AG08395 (cell line): ENCODE results near the gene ZNF468.
A peak's percentile ranks its signal among the peaks of the same experiment; 100 is the strongest.
"Not testable (repeated sequence)": the region's sequence is repeated elsewhere in the genome, so short reads cannot be mapped to it uniquely, and the experiment has no call there.

Source experiments
- DNase-seq: peaks from one replicate; pipeline ENCODE4 v3.0.0; 2012; ENCODE audit warnings: mixed read lengths, low spot score

ZNF468 gene

DNA sequence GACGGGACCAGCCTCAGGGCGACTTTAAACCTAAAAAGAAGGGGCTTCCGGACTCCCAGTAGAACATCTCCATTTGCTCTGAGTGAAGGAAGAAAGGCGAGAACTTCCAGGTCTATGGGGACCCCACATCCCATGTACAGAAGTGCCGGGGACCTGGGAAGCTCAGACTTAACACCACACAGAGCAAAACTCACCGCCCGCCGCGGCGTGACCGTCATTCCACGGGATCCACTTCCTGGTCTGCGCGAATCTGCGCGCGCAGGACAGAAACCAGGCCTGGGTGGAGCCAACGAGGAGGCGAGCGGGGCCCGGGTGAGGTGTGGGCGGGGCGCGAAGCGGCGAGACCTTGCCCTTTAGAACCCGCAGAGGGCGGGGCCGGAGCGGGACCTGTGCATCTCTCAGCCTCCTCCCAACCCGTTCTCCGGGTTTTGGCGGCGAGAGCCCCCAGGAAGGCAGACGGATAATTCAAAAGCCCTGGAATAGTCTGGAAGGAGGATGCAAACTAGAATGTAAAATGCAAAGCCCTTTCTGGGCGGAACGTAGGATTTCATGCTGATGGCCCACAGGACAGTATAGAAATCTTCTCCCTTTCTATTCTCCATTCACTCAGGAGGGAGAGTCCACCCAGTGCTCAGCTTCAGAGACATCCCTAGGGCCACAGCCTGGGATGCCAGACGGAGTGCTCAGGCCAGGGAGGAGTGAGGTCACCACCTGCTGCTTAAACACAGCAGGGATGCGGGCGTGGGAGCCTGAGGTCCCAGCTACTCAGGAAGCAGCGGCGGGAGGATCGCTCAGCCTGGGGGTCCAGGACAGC is at the start of gene ZNF468:
TSS of gene ZNF468 (minus strand) at position 242 of the 814 bp plus-strand sequence. CDS start 3,347 bp downstream, outside the sequence.
- DNase-seq, result peak; percentile 33

GRCh38 chr19:52904052-52904780 is 46.8 kb upstream of the ZNF468 start:
- not testable (repeated sequence) for DNase-seq

DNA sequence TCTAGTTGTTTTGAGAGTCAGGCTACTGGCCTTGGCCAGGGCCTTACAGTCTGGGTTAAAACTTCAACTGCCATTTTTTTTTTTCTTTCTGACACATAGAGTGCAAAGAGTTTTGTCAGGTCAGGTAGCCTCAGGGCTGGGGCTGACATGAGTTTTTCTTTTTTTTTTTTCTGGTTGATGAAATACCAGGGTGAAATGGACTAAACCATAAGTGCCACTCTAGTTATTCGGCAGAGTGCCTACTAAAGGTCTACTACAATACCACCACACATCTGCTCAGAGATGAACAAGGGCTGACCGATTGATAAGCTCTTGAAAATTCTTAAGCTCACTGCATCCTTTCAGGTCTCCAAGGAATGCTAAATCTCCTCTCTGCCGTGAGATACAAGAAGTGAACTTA is 44.4 kb upstream of the ZNF468 start:
- DNase-seq, result no peak

GRCh38 chr19:52898596-52898995 is 41.2 kb upstream of the ZNF468 start:
- not testable (repeated sequence) for DNase-seq

DNA sequence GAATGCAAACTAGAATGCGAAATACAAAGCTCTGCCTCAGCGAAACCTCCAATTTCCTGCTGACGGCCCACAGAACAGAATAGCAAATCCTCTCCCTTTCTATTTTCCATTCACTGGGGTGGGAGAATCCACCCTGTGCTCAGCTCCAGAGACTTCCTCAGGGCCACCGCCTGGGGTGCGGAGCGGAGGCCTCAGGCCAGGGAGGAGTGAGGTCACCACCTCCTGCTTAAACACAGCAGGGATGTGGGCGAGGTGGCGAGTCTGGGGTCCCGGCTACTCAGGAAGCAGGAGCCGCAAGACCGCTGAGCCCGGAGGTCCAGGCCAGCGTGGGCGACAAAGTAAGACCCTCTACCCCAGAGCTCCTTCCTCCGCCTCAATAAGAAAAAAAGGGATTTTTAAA is 40.7 kb upstream of the ZNF468 start:
- peak; percentile 2 for DNase-seq

DNA sequence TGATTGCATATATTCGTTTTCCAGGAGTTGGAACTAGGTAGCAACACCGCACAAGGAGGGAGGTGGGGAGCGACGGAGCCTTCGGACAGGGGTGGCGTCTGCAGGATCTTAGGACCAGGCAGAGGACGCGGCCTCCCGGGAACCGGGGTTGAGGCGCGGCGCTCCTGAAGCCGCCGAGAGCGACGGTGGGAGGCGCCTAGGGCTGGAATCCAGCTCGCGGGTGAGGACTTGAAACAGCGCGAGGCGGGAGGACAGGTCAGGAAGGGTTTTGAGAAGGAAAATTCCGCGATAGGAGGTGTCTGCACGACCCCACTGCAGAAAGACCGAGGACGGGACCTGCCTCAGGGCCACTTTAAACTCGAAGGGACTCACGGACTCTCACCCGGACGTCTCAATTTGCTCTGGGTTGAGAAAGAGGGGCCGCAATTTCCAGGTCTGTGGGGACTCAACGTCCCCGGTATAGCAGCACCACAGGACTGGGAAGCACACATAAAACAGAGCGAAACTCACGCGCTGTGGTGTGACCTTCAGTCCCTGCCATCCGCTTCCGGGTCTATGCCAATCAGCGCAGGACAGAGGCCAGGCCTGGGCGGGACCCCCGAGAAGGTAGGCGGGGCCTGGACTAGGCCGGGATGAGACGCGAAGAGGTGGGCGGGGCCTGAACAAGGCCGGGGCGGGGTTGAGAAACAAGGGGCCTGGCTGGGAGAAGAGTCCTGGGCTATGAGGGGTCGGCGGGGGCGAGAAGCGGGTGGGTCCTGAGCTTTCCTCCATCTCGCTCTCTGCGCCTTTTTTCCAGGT is 39.9 kb upstream of the ZNF468 start, which contains the start of gene ZNF320:
TSS of gene ZNF320 (minus strand) at position 498 of the 798 bp plus-strand sequence. CDS start 7,380 bp downstream, outside the sequence.
- peak; percentile 98 for DNase-seq

DNA sequence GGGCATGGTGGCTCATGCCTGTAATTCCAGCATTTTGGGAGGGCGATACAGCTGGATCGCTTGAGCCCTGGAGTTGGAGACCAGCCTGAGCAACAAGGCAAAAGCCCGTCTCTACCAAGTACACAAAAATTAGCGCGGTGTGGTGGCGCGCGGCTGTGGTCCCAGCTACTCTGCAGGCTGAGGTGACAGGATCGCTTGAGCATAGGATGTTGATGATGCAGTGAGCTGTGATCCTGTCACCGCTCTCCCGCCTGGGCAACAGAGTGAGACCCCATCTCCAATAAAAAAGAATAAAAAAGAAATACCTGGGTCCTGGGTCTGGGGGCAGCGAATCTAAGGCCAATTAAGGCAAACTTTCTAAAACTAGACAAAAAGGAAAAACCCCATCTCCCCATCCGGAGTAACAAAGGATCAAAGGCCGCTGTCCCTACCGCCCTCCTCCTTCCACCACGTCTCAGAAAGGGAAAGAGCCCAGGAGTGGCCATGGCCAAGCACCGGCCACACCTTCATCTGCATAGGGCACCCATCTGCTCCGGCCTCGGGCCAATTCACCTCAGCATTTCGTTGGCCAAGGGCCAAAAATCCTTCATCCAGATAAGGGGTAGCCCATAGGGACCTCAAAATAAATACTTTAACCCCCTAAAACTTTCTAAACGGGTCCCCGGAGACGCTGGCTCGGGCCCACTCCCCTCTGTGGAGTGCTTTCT is 39.2 kb upstream of the ZNF468 start:
- DNase-seq, result peak; percentile 20

DNA sequence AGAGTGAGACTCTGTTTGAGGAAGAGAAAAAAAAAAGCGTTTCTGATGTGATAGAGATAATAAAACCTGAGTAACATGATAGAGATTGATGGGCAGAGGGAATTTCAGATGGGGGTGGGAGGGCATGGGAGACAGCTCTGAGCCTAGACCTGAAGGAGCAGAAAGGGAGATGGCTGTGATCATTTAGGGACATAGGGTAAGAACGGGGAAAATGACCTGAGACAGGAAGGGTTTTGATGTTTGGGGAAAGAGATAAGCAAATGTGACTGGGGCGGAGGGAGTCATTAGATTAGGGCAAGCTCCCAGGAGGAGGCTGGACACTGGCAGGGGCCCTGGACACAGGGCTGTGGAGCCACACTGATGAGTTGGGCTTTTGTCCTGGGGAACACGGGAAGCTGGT is 33.9 kb upstream of the ZNF468 start:
- DNase-seq, result no peak

DNA sequence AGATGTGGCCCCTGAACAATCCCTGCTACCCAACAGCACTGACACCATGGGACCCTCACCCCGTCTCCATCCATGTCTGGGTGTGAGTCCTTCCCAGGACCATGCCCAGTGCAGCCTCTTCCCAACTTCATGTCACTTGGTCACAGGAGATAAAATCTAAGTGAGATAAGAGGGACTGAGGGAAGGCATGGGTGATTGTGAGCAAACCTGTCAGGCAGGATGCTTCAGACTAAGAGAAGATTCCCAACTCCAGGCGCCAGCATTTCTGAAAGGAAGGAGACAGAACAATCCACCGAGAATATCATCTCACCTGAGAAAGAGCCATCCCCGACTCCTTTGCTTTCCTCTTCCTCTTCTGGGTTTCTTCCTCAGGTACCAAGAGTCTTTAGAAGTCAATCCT is 32.5 kb upstream of the ZNF468 start:
- DNase-seq, result no peak

- DNase-seq, result no peak
These were observed 31.7 kb upstream of the ZNF468 start for GRCh38 chr19:52889076-52889475.

GRCh38 chr19:52880895-52881389 is 23.5 kb upstream of the ZNF468 start:
- no peak for DNase-seq

DNA sequence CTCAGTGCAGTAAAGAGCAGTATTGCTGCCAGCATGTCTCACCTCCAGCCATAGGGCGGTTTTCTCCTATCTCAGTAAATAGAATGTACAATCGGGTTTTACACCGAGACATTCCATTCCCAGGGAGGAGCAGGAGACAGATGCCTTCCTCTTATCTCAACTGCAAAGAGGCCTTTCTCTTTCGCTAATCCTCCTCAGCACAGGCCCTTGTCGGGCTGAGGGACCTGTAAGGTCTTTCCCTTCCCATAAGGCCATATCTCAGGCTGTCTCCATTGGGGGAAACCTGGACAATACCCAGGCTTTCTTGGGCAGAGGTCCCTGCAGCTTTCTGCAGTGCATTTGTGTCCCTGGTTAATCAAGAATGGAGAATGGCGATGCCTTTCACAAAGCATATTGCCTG is 15.6 kb upstream of the ZNF468 start:
- not testable (repeated sequence) for DNase-seq

DNA sequence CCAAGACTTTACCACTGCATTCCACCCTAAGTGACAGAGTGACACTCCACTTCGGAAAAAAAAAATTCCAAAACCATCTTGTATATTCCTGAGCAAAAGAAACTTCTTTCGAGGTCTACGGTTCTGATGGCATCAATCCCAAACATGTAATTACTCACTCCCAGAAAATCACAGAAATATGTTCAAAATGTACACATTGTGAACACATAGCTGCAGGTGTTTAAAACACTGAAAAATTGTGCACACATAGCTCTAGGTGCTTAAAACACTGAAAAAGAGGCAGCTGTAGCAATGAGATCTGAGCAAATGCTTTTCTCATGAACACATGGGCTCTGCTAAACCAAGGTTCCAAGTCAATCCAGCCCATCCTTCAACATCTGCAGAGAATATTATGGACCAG is 14.0 kb upstream of the ZNF468 start:
- DNase-seq, result no peak

DNA sequence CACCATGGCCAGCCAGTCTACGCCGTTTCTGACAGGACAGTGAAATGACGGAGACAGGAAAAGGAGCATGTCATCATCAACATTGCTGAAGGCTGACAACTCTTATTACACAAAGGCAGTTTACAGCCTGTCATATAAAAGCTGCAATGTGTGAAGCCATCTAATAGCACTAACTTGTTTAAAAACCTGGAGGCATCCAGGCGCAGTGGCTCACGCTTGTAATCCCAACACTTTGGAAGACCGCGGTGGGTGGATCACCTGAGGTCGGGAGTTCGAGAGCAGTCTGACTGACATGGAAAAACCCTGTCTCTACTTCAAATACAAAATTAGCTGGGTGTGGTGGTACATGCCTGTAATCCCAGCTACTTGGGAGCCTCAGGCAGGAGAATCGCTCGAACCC is 10.6 kb upstream of the ZNF468 start:
- not testable (repeated sequence) for DNase-seq

DNA sequence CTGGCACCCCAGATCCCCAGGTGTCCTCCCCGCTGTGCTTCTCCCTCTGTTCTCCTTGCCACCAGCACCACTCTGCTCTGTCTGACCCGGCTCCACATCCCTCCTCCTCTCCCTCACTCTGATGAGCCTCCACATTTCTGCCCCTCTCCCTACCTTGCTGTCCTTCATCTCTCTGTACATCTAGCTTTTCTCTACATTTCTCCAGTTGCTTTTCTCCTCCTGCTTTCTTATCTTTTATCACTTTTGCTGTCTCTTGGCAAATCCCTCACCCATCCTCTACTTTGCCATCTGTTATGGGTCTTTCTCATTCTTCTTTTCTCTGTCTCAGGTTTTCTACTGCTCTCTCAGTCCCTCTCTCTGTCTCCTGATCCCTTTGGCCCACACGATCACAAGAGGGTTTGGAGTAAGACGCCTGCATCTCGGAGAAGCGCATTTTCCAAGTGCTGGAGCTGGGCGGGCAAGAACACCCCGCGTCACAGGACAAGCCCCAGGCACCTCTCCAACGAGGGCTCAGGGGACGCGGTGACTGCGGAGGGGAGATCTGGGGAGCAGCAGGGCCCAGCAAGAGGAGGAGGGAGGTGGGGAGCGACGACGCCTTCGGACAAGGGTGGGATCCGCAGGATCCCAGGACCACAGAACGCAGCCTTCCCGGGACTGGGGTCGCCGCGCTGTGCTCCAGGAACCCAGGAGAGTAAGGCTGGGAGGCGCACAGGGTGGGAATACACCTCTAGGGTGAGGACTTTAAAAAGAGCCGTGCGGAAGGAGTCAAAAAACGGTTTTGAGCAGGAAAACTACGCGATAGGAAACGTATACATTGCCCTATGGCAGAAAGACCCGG is 660 bp downstream of the ZNF468 start:
- not testable (repeated sequence) for DNase-seq

- not testable (repeated sequence) for DNase-seq
These were observed 10.1 kb downstream of the ZNF468 start for GRCh38 chr19:52847352-52847751.

DNA sequence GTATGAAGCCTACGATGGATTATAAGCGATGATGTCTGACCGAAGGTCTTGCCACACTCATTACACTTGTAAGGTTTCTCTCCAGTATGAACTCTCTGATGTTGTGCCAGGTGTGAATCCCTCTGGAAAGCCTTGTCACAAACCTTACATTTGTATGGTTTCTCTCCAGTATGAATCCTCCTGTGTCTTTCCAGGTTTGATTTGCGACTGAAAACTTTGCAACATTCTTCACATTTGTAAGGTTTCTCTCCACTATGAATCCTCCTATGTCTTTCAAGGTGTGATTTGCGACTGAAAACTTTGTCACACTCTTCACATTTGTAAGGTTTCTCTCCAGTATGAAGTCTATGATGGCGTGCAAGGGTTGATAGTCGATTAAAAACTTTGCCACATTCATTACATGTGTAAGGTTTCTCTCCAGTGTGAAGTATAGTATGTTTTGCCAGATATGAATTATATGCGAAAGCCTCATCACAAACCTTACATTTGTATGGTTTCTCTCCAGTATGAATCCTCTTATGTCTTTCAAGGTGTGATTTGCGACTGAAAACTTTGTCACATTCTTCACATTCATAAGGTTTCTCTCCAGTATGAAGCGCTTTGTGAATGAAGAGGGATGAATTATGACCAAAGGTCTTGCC is 16.5 kb downstream of the ZNF468 start:
- not testable (repeated sequence) for DNase-seq

GRCh38 chr19:52834289-52834688 is 23.1 kb downstream of the ZNF468 start:
- DNase-seq, result not testable (repeated sequence)

- not testable (repeated sequence) for DNase-seq
These were observed 23.9 kb downstream of the ZNF468 start for GRCh38 chr19:52833541-52833940.

DNA sequence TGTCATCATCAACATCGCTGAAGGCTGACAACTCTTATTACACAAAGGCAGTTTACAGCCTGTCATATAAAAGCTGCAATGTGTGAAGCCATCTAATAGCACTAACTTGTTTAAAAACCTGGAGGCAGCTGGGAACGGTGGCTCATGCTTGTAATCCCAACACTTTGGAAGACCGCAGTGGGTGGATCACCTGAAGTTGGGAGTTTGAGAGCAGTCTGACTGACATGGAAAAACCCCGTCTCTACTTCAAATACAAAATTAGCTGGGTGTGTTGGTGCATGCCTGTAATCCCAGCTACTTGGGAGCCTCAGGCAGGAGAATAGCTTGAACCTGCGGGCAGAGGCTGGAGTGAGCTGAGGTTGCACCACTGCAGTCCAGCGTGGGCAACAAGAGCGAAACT is 27.6 kb downstream of the ZNF468 start:
- DNase-seq, result not testable (repeated sequence)
